ENCODE measurements around the gene ARHGEF16. TPM values are rescaled to one million over a fixed set of nuclear protein-coding genes. Genes with fewer than 3 reads are reported as not detected.
A peak's percentile ranks its signal among the peaks of the same experiment; 100 is the strongest.

Gene ARHGEF16
- total RNA-seq, 1 donor from 2014 or later = 19.9 TPM

DNA sequence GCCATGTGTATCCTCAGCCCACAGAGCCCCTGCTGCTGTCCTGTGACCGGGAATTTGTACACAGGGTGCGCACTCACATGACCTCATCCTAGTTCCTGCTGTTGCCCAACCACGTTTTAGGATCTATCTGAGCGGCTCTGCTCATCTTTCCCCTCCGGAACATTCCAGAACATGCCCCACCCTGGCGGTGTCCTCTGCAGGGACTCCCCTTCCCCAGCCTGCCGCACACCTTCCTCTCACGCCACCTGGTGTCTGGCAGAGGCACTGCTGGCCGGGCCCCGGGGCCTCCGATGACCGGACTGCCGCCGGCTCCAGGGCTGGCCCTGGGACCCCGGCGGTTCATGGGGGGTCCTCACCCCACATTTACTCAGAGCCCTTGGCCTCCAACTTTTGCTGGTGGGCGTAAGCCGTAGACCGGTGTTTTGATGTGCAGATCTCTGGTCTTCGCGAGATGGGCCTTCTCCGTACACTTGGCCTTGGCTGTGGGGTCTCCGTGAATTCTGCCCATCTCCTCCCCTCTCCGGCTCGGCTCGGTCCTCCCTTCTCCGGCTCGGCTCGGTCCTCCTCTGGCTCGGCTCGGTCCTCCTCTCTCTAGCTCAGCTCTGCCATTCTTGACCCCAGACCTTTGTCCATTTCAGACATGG lies 29.5 kb downstream of the ARHGEF16 start:
- ATAC-seq = peak; percentile 50

GRCh38 chr1:3485016-3485415 lies 30.6 kb downstream of the ARHGEF16 start:
- no peak for ATAC-seq

- ATAC-seq = no peak
These were observed 34.0 kb downstream of the ARHGEF16 start for GRCh38 chr1:3488432-3488831.

- no peak for ATAC-seq
These were observed 35.7 kb downstream of the ARHGEF16 start for GRCh38 chr1:3490046-3490745.

DNA sequence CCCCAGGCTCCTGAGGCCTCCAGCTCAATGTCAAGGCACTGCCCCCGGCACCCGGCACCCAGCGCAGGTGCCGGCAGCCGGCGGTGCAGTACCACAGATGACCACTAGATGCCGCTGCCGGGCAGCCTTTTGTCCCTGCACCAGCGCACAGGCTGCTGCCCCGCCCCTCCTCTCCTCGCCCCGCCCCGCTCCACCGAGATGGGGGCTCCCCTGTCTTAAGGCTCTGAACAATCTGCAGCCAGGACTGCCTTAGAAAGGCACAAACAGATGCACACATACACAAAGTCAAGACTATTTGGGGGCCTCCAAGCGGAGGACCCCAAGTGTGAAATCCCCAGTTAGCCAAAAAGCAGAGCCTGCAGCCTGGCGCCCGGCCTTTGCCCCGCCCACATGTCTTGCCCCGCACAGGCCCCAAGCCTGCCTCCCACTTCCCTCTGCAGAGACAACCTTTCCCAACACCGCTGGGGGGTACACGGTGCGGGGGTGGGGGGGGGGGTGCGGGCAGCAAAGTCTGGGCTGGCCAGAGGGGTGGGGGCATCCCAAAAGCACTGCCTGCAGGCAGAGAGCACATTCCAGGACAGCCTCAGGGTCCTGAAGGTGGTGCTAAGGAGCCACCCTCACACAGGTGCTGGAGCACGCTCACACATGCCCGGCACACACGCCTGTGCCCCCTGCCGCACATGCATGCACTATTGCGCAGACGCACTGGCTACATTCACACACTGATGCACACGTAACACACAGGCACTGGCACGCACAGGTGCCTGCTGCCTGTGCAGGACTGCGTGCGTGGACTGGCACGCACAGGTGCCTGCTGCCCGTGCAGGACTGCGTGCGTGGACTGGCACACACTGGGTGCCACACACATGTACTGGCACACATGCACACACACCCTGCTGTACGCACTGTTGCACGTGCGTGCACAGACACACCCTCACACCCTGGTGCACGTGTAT lies 37.1 kb downstream of the ARHGEF16 start:
- ATAC-seq = peak; percentile 83

DNA sequence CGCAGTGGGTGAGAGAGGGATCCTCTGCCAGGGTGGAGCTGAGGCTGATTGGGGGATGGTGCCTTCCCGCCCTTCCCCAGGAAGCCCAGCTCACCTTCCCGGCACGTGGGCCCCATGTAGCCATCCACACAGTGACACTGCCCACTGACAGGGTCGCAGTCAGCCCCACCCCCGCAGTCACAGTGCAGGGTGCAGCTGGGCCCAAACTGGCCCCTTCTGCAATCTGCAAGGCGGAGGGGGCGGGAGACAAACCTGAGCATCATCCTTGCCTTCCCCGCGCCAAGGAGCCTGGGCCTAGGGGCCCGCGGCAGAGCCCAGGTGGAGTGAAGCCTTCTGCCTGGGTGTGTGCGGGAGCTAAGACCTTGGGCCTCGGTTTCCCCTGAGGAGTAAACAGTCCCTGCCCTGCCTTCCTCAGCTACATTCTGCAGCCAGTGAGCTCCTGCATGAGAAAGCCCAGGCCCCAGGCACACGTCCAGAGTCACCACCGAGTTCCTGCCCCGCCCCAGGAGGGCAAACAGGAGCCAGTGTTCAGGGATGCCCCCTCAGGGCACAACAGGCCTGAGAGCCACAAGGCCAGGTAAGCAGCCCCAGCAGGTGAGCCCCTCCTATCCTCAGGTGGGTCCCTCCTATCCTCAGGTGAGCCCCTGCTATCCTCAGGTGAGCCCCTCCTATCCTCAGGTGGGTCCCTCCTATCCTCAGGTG lies 38.2 kb downstream of the ARHGEF16 start:
- ATAC-seq = no peak

GRCh38 chr1:3494321-3495308 lies 40.1 kb downstream of the ARHGEF16 start:
- no peak for ATAC-seq

DNA sequence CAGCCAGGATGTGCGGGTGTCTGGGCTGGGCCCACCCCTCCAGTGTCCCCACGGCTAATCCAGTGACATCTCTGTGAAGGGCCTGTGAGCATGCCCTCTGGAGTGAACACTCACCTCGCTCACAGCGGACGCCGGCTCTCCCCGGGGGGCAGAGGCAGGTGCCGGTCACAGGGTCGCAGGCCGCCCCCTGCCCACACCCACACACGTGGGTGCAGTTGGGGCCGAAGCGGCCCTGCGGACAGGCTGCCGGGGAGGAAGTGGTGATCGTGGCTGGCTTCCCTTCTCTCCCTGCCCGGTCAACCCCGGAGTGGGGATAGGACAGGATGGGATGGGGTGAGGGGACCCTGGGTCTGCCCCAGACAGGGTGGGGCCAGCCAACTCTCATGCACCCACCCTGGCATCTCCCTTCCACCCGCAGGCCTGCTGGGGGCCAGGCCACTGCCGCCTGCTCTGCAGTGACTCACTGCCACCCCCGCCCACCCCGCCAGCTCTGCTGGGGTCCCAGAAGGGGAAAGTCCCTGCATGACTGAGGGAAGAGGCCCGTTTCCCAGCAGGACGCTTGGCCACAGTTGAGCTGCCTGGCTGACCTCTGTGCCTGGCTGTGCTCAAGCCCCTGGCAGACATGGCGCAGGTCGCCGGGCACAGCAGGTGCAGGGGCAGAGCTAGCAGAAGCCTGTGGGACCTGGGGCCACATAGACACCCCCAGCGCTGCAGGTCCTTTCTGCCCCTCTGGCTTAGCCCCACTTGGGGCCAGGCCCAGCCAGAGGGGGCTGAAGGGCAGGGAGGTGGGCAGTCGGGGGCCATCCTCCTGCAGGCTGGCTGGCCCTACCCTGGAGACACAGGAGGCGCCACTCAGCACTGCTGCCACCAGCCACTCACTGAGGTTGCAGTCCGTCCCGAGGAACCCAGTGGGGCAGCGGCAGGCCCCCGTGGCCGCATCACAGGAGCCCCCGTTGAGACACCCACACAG lies 41.6 kb downstream of the ARHGEF16 start:
- no peak for ATAC-seq

GRCh38 chr1:3496916-3497315 lies 42.5 kb downstream of the ARHGEF16 start:
- no peak for ATAC-seq

DNA sequence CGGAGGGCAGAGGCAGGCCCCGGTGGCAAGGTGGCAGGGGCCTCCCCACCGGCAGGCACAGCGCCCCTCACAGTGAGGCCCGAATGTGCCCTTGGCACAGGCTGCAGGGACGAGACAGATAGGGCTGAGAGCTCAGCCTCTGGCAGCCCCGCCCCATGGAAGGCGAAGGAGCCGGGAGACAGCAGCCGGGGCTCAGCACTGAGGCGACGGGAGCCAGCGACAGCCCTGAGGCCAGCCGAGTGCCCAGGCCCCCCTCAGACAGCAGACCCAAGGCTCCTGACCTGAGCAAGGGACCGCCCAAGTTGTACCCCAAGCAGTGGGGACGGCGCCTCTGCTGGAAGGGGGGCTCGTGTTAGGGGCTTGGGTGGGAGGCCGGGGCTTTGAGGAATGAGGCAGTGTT lies 43.1 kb downstream of the ARHGEF16 start:
- ATAC-seq = no peak

DNA sequence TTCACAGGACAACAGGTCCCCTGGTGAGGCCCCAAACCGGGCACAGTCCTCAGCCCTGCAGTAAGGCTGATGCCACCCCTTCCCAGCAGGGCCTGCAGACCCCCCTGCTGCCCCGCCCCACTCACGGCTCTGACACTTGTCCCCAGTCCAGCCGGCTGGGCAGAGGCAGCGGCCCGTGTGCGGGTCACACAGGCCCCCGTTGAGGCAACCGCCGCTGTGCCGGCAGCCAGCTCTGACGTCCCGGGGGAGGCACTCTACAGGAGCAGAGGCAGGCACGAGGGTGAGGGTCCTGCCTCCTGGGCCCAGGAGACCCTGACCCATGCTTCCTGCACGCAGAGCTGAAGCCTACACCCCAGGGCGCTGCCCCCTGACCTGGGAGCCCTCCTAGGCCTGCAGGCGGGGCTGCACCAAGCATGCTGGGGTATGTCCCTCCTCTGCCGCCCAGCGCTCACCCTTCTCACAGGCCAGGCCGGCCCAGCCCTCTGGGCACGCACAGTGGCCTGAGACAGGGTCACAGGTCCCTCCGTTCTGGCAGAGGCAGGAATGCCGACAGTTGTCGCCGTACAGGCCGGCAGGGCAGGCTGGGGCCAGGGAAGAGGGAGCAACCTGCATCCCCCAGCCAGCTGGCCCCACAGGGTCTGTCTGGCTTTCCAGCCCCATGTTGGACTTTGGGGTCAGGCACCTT lies 43.9 kb downstream of the ARHGEF16 start:
- ATAC-seq = no peak

DNA sequence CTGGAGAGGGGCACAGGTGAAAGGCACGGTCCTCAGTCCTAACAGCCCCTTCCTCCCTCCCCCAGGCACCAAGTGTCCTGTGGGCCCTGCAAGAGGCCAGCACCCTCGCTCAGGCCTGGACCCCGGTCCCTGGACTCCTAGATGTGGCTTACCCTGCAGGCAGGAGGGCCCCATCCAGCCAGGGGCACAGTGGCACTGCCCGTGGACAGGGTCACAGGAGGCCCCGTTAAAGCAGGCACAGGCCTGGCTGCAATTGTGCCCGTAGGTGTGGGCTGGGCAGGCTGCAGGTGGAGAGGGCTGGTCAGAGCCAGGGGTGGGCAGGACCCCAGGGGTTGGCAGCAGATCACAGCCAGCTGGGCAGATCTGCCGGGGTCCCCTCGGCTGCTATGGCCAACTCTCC lies 44.5 kb downstream of the ARHGEF16 start:
- ATAC-seq = no peak

DNA sequence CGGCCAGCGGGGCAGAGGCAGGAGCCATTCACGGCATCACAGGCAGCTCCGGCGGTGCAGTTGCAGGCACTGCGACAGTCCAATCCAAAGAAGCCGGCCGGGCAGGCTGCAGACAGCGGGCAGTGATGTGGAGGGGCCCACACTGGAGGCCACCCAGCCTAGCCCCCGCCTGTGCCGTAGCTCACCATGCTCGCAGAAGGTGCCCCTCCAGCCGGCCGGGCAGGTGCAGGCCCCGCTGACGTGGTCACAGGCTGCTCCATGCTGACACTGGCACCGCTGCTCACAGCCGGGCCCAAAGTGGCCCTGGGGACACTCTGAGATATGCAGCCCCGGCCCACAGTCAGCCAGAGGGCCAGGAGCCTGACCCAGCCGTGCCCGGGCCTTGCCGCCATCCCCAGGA lies 45.1 kb downstream of the ARHGEF16 start:
- no peak for ATAC-seq

- ATAC-seq = no peak
These were observed 45.9 kb downstream of the ARHGEF16 start for GRCh38 chr1:3500265-3500835.

DNA sequence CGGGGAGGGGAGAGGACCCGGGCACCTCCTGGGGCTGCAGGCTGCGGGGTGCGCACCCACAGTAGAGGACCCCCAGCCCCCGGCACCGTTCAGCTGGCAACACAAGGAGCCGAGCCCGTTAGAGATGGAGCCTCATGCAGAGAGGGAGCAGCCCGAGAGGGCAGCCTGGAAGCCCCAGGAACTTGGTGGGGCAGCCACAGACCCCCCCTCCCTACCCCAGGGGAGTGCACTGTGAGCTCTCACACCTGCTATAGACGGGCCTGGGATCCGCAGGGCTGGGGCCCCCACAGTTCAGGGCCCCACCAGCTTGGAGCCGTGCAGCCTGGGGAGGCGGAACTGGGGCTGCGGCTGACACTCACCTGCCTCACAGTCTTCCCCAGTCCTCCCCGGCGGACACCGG lies 47.0 kb downstream of the ARHGEF16 start:
- ATAC-seq = no peak

DNA sequence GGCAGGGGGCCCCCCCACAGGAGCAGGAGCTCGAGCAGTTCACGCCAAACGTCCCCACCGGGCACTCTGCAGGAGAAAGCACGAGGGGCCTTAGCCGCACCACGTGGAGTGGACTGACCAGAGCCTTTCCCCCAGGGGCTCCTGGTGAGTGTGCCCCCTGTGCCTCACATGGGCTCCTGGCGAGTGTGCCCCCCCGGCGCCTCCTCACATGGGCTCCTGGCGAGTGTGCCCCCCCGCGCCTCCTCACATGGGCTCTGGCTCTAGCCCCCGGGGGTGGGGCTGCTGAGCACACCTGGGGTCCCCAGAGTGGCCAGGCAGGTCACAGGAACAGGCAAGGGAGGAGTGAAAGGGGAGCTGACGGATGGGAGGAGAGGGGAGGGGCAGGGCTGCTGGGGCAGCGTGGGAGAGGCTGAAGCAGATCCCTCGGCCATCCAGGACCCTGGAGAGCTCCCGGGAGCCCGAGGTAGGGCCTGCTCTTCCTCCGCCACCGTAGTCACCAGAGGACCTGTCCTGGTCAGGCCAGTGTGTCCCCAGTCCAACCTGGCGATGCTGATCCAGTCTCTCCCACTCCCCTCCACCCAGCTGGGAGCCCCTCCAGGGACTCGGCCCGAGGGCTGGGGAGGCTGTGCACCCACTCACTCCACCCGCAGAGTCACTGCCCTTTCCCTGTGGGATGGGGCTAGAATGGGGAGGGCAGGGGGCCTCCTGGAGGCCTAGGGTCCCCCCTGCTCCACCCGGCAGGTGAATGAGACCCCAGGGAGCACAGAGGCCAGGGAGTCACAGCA lies 47.6 kb downstream of the ARHGEF16 start:
- ATAC-seq = peak; percentile 75

DNA sequence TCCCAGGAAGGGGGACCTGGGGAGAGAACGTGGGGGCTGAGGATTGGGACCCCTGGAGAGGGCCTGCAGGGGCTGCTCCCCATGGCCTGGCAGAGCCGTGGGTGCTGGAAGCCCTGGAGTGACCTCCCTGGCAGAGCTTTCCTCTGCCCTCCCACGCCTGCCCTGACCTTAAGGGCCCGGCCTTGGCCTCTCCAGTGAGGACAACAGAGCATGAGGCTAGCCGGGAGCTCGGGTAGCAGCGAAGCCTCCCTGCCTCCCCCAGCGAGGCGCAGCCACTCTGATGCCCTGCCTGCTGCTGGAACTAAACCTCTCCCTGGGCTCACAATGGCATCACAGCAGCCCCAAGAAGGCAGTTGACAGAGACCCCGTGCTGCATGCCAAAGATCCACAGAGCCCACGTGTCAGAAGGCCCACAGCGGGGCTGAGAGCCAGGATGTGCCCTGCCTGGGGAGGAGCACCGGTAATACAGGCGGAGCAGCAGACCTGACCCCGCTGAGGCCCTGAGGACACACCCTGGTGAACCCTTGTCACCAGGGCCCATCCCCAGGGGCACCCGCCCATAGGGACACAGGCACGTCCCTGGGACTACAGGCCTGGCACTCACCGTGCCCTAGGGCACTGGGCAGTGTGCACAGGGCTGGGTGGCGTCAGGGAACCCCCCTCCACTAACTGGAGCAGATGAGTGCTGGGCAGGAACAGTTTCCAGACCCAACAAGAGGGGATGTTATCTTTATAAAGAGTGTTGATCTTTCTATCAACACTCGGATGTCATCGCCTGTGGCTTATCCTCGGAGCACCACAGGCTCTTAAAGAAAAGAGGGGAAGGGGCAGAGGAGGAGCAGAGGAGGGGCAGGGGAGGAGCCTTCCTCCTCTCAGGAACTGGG lies 48.4 kb downstream of the ARHGEF16 start:
- peak; percentile 71 for ATAC-seq
